Gastrocnemius medialis (tissue), 4 donors: ENCODE results near the gene RANBP17. TPM values are rescaled to one million over a fixed set of nuclear protein-coding genes. Genes with fewer than 3 reads are reported as not detected.

ENCODE experiments used
- ATAC-seq, 2 donors: fragments of 150-250 bp; one replicate each; pipeline ENCODE4 v1.9.1; 2016
- DNase-seq, 2 donors: peaks; one replicate each; pipeline ENCODE4 v3.0.0-alpha.2; 2019
- H3K27ac ChIP-seq, 4 donors: fragments of 200-600 bp; sonication (generic); 1 replicate in 1 of 4; 2 replicates in 3 of 4; pipeline ENCODE4 v1.5.1; 2016 to 2018; ENCODE audit warnings: mild to moderate bottlenecking in 2 of 4, moderate library complexity in 1 of 4
- H3K27me3 ChIP-seq, 3 donors: fragments of 200-600 bp; sonication (generic) in 2 of 3; 1 replicate in 1 of 3; 2 replicates in 2 of 3; pipeline versions ENCODE4 v1.5.1 to v1.6.0; 2016 to 2019; ENCODE audit warnings: mild to moderate bottlenecking in 1 of 3, moderate library complexity in 1 of 3
- H3K36me3 ChIP-seq, 2 donors: fragments of 200-600 bp; sonication (generic) in 1 of 2; one replicate each; pipeline ENCODE4 v1.5.1; 2017 to 2018
- H3K4me1 ChIP-seq, 2 donors: fragments of 200-600 bp; sonication (generic) in 1 of 2; one replicate each; pipeline ENCODE4 v1.5.1; 2016 to 2017; ENCODE audit warnings: mild to moderate bottlenecking in 2 of 2
- H3K4me3 ChIP-seq, 4 donors: fragments of 200-600 bp; sonication (generic) in 3 of 4; 1 replicate in 1 of 4; 2 replicates in 3 of 4; pipeline ENCODE4 v1.5.1; 2016 to 2019; ENCODE audit warnings: mild to moderate bottlenecking in 2 of 4
- H3K9me3 ChIP-seq, 3 donors: fragments of 200-600 bp; sonication (generic) in 2 of 3; 1 replicate in 1 of 3; 2 replicates in 2 of 3; pipeline ENCODE4 v1.5.1; 2016 to 2019
- CTCF ChIP-seq, 5 experiments: fragments of 450-650 bp in 3 of 5; fragments of 200-600 bp in 2 of 5; sonication (generic) in 2 of 5; IDR thresholded peaks in 4 of 5; conservative IDR thresholded peaks in 1 of 5; 1 replicate in 4 of 5; 2 replicates in 1 of 5; pipeline ENCODE4 v1.5.1; 2016 to 2019; ENCODE audit warnings: antibody characterized with exemption in 5 of 5, mild to moderate bottlenecking in 3 of 5, moderate library complexity in 3 of 5
- POLR2A ChIP-seq, 2 donors: fragments of 450-650 bp; IDR thresholded peaks; one replicate each; pipeline ENCODE4 v1.6.1; 2017; ENCODE audit warnings: antibody characterized with exemption in 2 of 2, mild to moderate bottlenecking in 2 of 2, moderate library complexity in 2 of 2
- in situ Hi-C, 4 donors: fragments of 200-750 bp; cut with MboI; loops; one replicate each; pipeline versions ENCODE4 v1.15.0 to v1.8.0; 2017; ENCODE audit warnings: low sequenced_read_pairs in 4 of 4
- intact Hi-C: fragments of 100-400 bp; cut with DNase I; formaldehyde crosslinking; loops from one replicate; pipeline ENCODE4 v1.15.1; 2023; ENCODE audit warnings: low total_unique reads
- total RNA-seq, 4 donors: library from RNA; depleted of rRNA; stranded (reverse); fragments of >200 nt; gene quantifications; one replicate each; pipeline versions ENCODE4 v1.1.0 to v1.2.3, GENCODE V29; 2016

Gene RANBP17
- total RNA-seq, 4 donors from 2014 or later, result 1.1 to 3.2 TPM; not detected in 2

DNA sequence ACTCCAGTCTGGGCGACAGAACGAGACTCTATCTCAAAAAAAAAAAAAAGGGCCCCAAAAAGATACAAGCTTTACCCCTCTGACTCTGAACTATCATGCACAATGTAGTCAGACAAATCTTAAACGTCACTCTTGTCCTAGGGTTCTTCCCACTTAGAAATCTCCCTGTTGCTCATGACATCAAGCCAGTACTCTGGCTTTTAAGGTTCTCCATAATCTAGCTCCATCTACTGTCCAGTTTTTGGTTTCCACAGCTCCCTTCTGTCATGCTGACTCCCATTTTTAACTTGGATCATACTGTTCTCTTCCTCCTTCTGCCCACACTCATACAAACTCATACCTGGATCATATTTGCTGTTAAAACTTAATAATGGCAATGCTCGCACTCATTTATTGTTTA lies 290.6 kb downstream of the RANBP17 start:
- Histone ChIP-seq H3K27ac (no peak overlapping the region), H3K4me1 (no peaks in the 10 kb centered on the region), H3K36me3 (no peaks in the 10 kb centered on the region), H3K27me3 (no peaks in the 10 kb centered on the region), H3K4me3 (no peak overlapping the region), H3K9me3 (no peaks in the 10 kb centered on the region)
- ATAC-seq (no peak), DNase-seq (no peak)
- in situ Hi-C loops (no loop called here), intact Hi-C loops (no loop called here)
- TF ChIP-seq POLR2A (IDR thresholded peaks at IDR 0.05), result no peak
- no peak for TF ChIP-seq CTCF (IDR thresholded peaks at IDR 0.05 in 4 of 5, conservative IDR thresholded peaks at IDR 0.05 in 1 of 5)

- no peak for ATAC-seq
- intact Hi-C loops, result no loop called here
- H3K9me3 ChIP-seq, result no peaks in the 10 kb centered on the region
- no peak for DNase-seq
- H3K36me3 ChIP-seq, result no peaks in the 10 kb centered on the region
- TF ChIP-seq CTCF (IDR thresholded peaks at IDR 0.05 in 4 of 5, conservative IDR thresholded peaks at IDR 0.05 in 1 of 5) (no peak), POLR2A (IDR thresholded peaks at IDR 0.05) (no peak)
- no peak overlapping the region for H3K4me3 ChIP-seq
- in situ Hi-C loops, result no loop called here
- H3K27ac ChIP-seq, result no peak overlapping the region
- H3K4me1 ChIP-seq, result no peaks in the 10 kb centered on the region
- no peaks in the 10 kb centered on the region for H3K27me3 ChIP-seq
Observed at GRCh38 chr5:171155621-171156020, 293.8 kb downstream of the RANBP17 start.

GRCh38 chr5:171157276-171157675 lies 295.5 kb downstream of the RANBP17 start:
- ATAC-seq (no peak), DNase-seq (no peak)
- no peaks in the 10 kb centered on the region for H3K36me3 ChIP-seq
- no peaks in the 10 kb centered on the region for H3K4me1 ChIP-seq
- in situ Hi-C loops (no loop called here), intact Hi-C loops (no loop called here)
- H3K27me3 ChIP-seq, result no peaks in the 10 kb centered on the region
- no peaks in the 10 kb centered on the region for H3K9me3 ChIP-seq
- H3K4me3 ChIP-seq, result no peak overlapping the region
- H3K27ac ChIP-seq, result no peak overlapping the region
- no peak for TF ChIP-seq POLR2A (IDR thresholded peaks at IDR 0.05)
- TF ChIP-seq CTCF (IDR thresholded peaks at IDR 0.05 in 4 of 5, conservative IDR thresholded peaks at IDR 0.05 in 1 of 5), result no peak

DNA sequence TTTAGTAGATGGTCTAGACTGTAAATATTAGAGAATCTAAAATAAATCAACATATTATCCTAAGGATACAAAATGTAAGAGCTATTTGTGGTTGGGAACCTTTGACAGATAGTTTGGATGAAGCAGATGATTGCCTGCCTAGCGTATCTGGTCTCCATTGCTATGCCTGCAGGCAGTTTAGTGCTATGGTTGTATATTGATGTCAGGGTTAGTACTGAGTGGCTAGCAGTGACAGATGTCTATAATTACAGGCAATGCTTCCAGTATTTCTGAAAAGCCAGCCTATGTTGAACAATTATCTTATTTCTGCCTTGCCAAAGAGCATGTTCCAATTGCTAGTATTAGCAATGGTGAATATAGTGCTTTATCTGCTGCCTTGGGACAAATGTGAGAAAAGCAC lies 296.0 kb downstream of the RANBP17 start:
- H3K27me3 ChIP-seq, result no peaks in the 10 kb centered on the region
- H3K4me3 ChIP-seq, result no peak overlapping the region
- TF ChIP-seq POLR2A (IDR thresholded peaks at IDR 0.05), result no peak
- TF ChIP-seq CTCF (IDR thresholded peaks at IDR 0.05 in 4 of 5, conservative IDR thresholded peaks at IDR 0.05 in 1 of 5), result no peak
- no peak overlapping the region for H3K27ac ChIP-seq
- no peaks in the 10 kb centered on the region for H3K36me3 ChIP-seq
- DNase-seq (no peak), ATAC-seq (no peak)
- H3K9me3 ChIP-seq, result no peaks in the 10 kb centered on the region
- in situ Hi-C loops, result no loop called here
- intact Hi-C loops, result no loop called here
- H3K4me1 ChIP-seq, result no peaks in the 10 kb centered on the region

DNA sequence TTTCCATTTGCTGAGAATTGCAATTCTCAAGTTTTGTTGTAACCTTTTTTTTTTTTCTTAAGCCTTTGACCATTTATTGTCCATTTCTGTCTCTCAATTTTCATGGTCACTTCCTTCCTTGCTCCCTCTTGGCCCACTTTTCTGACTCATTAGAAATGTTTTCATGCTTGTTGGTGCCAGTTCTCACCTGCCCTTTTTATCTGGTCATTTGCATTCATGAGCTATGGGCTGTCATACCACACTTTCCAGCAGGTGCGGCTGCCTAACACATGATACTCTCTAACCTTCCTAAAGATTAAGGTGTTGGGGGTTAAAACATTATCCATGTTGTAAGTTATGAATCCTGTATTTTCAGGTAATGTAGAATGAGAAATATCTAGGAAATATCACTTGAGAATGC lies 296.8 kb downstream of the RANBP17 start:
- TF ChIP-seq CTCF (IDR thresholded peaks at IDR 0.05 in 4 of 5, conservative IDR thresholded peaks at IDR 0.05 in 1 of 5) (no peak), POLR2A (IDR thresholded peaks at IDR 0.05) (no peak)
- ATAC-seq, result no peak
- Histone ChIP-seq H3K4me1 (no peaks in the 10 kb centered on the region), H3K27me3 (no peaks in the 10 kb centered on the region), H3K36me3 (no peaks in the 10 kb centered on the region), H3K27ac (no peak overlapping the region), H3K9me3 (no peaks in the 10 kb centered on the region), H3K4me3 (no peak overlapping the region)
- intact Hi-C loops, result no loop called here
- no peak for DNase-seq
- in situ Hi-C loops, result no loop called here
